SH-SY5Y (cell line): ENCODE data around the gene LTB.

Experiments used
- GATA2 ChIP-seq: IDR thresholded peaks from 2 replicates; pipeline ENCODE4 v1.6.1; 2011; ENCODE audit warnings: mild to moderate bottlenecking, low read depth, low read length
- GATA3 ChIP-seq: IDR thresholded peaks from 2 replicates; pipeline ENCODE4 v1.6.1; 2011; ENCODE audit warnings: low read depth, mild to moderate bottlenecking, low read length, moderate library complexity

GRCh38 chr6:31579119-31579505, 3.1 kb downstream of the LTB start:
- TF ChIP-seq GATA3, result no peak
- TF ChIP-seq GATA2, result no peak
